HCT116 (cell line): ENCODE measurements around the gene TLE6. TPM values are rescaled to one million over a fixed set of nuclear protein-coding genes. Genes with fewer than 3 reads are reported as not detected.

Experiments
- ATAC-seq: fragments of 200-7000 bp; cut with Tn5 transposase; 2 replicates; pipeline ENCODE4 v1.9.1; 2020; ENCODE audit warnings: mild to moderate bottlenecking, moderate library complexity
- BruUV-seq: library from RNA; stranded (reverse); fragments of 400-500 nt; replicated peaks from 2 replicates; lab custom pipeline; 2021; lab: Mats Ljungman, UMichigan
- CTCF ChIA-PET: fragments of 300-600 bp; sonication (Branson Sonifier 250); formaldehyde crosslinking; loops from one replicate; lab custom pipeline; 2021; ENCODE audit warnings: antibody characterized with exemption; lab: Charles Lee
- POLR2A ChIA-PET: fragments of 300-600, 350-600 bp; sonication (Branson Sonifier 250); formaldehyde crosslinking; loops from one replicate; lab custom pipeline; 2021; ENCODE audit warnings: antibody characterized with exemption; lab: Charles Lee
- RAD21 ChIA-PET, 2 experiments: fragments of 300-600 bp; sonication (Branson Sonifier 250); formaldehyde crosslinking; loops; one replicate each; lab custom pipeline; 2023; ENCODE audit warnings: low total read pairs in 2 of 2; ENCODE audit not compliant: uncharacterized antibody in 2 of 2, unreplicated experiment in 2 of 2, low non-redundant PET in 1 of 2; lab: Charles Lee
- DNase-seq: peaks from one replicate; pipeline ENCODE4 v3.0.0-alpha.2; 2010; ENCODE audit warnings: low read depth, low spot score
- H2AFZ ChIP-seq: fragments of 200-600 bp; shearing (Covaris generic), sonication (generic); 2 replicates; pipeline ENCODE4 v1.6.1; 2017; ENCODE audit warnings: low read depth, mixed run types, mixed read lengths, antibody characterized with exemption, low read length; ENCODE audit not compliant: poor library complexity, severe bottlenecking
- H3K27ac ChIP-seq: 2 replicates; pipeline ENCODE4 v1.5.1; 2012; ENCODE audit warnings: low read depth, low read length
- H3K27me3 ChIP-seq: fragments of 200-600 bp; sonication (generic); 2 replicates; pipeline ENCODE4 v1.6.1; 2016; ENCODE audit warnings: mixed run types, low read length, mixed read lengths; ENCODE audit not compliant: insufficient read depth
- H3K36me3 ChIP-seq, 2 experiments: fragments of 200-500 bp in 1 of 2; fragments of 200-600 bp in 1 of 2; sonication (Bioruptor generic) in 1 of 2; sonication (generic) in 1 of 2; 2 replicates each; pipeline versions ENCODE4 v1.5.1 to v1.6.1; 2014 to 2016; ENCODE audit warnings: low read length in 2 of 2, inconsistent platforms in 1 of 2, mixed read lengths in 1 of 2, mixed run types in 1 of 2; ENCODE audit not compliant: insufficient read depth in 2 of 2, control insufficient read depth in 1 of 2
- H3K4me1 ChIP-seq, 2 experiments: fragments of 200-600 bp in 1 of 2; sonication (generic) in 1 of 2; 2 replicates each; pipeline versions ENCODE4 v1.5.1 to v1.6.1; 2012 to 2017; ENCODE audit warnings: low read length in 2 of 2, inconsistent platforms in 1 of 2, mild to moderate bottlenecking in 1 of 2, mixed read lengths in 1 of 2, mixed run types in 1 of 2, moderate library complexity in 1 of 2; ENCODE audit not compliant: insufficient read depth in 2 of 2, control insufficient read depth in 1 of 2
- H3K4me2 ChIP-seq: fragments of 200-600 bp; sonication (generic); 2 replicates; pipeline ENCODE4 v1.6.1; 2017; ENCODE audit warnings: mixed run types, low read length, mixed read lengths
- H3K4me3 ChIP-seq, 2 experiments: fragments of 200-600 bp in 1 of 2; sonication (generic) in 1 of 2; replicated peaks in 1 of 2; 2 replicates each; pipeline ENCODE4 v1.5.1; 2011 to 2016; ENCODE audit warnings: low read length in 2 of 2, control low read depth in 1 of 2, low read depth in 1 of 2, mild to moderate bottlenecking in 1 of 2, mixed read lengths in 1 of 2, mixed run types in 1 of 2
- H3K79me2 ChIP-seq: fragments of 200-600 bp; sonication (generic); 2 replicates; pipeline ENCODE4 v1.6.1; 2017; ENCODE audit warnings: mild to moderate bottlenecking, mixed run types, low read length, moderate library complexity, mixed read lengths; ENCODE audit not compliant: insufficient read depth
- H3K9ac ChIP-seq: fragments of 200-600 bp; sonication (generic); 2 replicates; pipeline ENCODE4 v1.6.1; 2016; ENCODE audit warnings: low read length, mixed read lengths
- H3K9me2 ChIP-seq: fragments of 200-600 bp; sonication (generic), shearing (Covaris generic); 2 replicates; pipeline ENCODE4 v1.6.1; 2017; ENCODE audit warnings: mixed run types, mild to moderate bottlenecking, moderate library complexity; ENCODE audit not compliant: insufficient read depth
- H3K9me3 ChIP-seq, 2 experiments: fragments of 200-500 bp in 1 of 2; fragments of 200-600 bp in 1 of 2; sonication (Bioruptor generic) in 1 of 2; sonication (generic) in 1 of 2; 2 replicates each; pipeline ENCODE4 v1.6.1; 2014 to 2017; ENCODE audit warnings: low read length in 2 of 2, mixed read lengths in 2 of 2, inconsistent platforms in 1 of 2, low read depth in 1 of 2, mild to moderate bottlenecking in 1 of 2, mixed run types in 1 of 2, moderate library complexity in 1 of 2; ENCODE audit not compliant: control insufficient read depth in 1 of 2, insufficient read depth in 1 of 2
- H4K20me1 ChIP-seq: fragments of 200-600 bp; sonication (generic), shearing (Covaris generic); 2 replicates; pipeline ENCODE4 v1.6.1; 2017; ENCODE audit warnings: mixed run types, mild to moderate bottlenecking, moderate library complexity; ENCODE audit not compliant: insufficient read depth
- CBX3 ChIP-seq: IDR thresholded peaks from 2 replicates; pipeline ENCODE4 v1.6.1; 2012; ENCODE audit warnings: low read depth
- EZH2 ChIP-seq: fragments of 200-600 bp; sonication (generic); IDR thresholded peaks from 2 replicates; pipeline ENCODE4 v1.6.1; 2017; ENCODE audit warnings: antibody characterized with exemption, mixed run types
- FOSL1 ChIP-seq: IDR thresholded peaks from 2 replicates; pipeline ENCODE4 v1.6.1; 2012; ENCODE audit warnings: low read depth
- POLR2AphosphoS5 ChIP-seq: IDR thresholded peaks from 2 replicates; pipeline ENCODE4 v1.6.1; 2011; ENCODE audit warnings: mild to moderate bottlenecking, low read depth, low read length, moderate library complexity
- RAD21 ChIP-seq: IDR thresholded peaks from 2 replicates; pipeline ENCODE4 v1.6.1; 2012; ENCODE audit warnings: low read depth, mild to moderate bottlenecking
- REST ChIP-seq: IDR thresholded peaks from 2 replicates; pipeline ENCODE4 v1.6.1; 2012; ENCODE audit warnings: low read depth
- SP1 ChIP-seq: IDR thresholded peaks from 2 replicates; pipeline ENCODE4 v1.6.1; 2012; ENCODE audit warnings: low read depth
- ZFX ChIP-seq: fragments of 450-650 bp; IDR thresholded peaks from 2 replicates; pipeline ENCODE4 v1.6.1; 2017
- ZNF274 ChIP-seq: fragments of 200-500 bp; sonication (Bioruptor generic); IDR thresholded peaks from 2 replicates; pipeline ENCODE4 v1.6.1; 2014; ENCODE audit warnings: mild to moderate bottlenecking, low read depth, low read length, inconsistent platforms
- intact Hi-C: fragments of 100-400 bp; cut with micrococcal nuclease; formaldehyde crosslinking; loops from 2 replicates; pipeline ENCODE4 v1.10.0; 2022
- total RNA-seq: library from RNA; stranded (reverse); gene quantifications from one replicate; pipeline ENCODE4 v1.2.1, GENCODE V29; 2021; ENCODE audit not compliant: unreplicated experiment

TLE6 gene
- total RNA-seq, 1 experiment from 2014 or later: 10.9 TPM

- Histone ChIP-seq H3K4me3 (no peak overlapping the region), H3K36me3 (no peaks in the 10 kb centered on the region), H3K27ac (no peak overlapping the region)
- CTCF ChIA-PET: no interaction called here
- no TSS peak for BruUV-seq
- TF ChIP-seq ZFX (no peak), EZH2 (no peak), REST (no peak), SP1 (no peak), ZNF274 (no peak), CBX3 (no peak), RAD21 (no peak), POLR2AphosphoS5 (no peak), FOSL1 (no peak)
- TF ChIP-seq, all 23 proteins: peak for 0
- Histone ChIP-seq H3K9me3 (no peaks in the 10 kb centered on the region), H3K9me2 (no peaks in the 10 kb centered on the region), H3K4me1 (no peaks in the 10 kb centered on the region), H3K27me3 (no peaks in the 10 kb centered on the region), H3K9ac (no peak overlapping the region), H3K79me2 (no peaks in the 10 kb centered on the region), H3K4me2 (no peak overlapping the region), H4K20me1 (no peaks in the 10 kb centered on the region), H2AFZ (no peak overlapping the region)
- intact Hi-C loops: no loop called here
- ChIA-PET POLR2A (no interaction called here), RAD21 (no interaction called here)
- no peak for DNase-seq
- no peak for ATAC-seq
Observed at GRCh38 chr19:2994588-2995131, 17.3 kb downstream of the TLE6 start.
